Measurements from ENCODE around the gene SYS1.

Gene SYS1

DNA sequence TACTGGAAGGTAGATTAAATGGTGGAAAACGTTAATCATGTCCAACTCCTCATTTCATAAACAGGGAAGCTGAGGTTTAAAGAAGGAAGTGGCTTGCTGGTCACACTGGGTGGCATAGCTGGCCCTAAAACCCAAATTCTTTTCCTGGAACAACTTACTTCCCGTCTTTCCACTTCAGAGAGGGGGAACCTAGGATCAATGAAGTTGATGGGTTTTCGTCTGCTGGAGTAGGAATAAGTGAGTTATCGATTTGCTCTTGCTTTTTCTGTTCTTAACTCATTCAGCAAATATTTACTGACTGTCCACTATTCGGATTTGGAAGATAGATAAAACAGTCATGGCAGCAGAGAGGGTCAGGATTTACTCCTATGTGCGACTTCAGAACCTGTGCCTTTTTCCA, 1.2 kb upstream of the SYS1 start:
- Histone ChIP-seq H2BK5ac (ENCODE audit: low read depth, low read length, poor library complexity) (no peak overlapping the region), H3K4ac (ENCODE audit: low read depth, low read length) (no peak overlapping the region), H3K4me2 (ENCODE audit: low read length) (no peak overlapping the region), H2AK5ac (ENCODE audit: low read length) (no peak overlapping the region), H3K14ac (ENCODE audit: low read length) (no peak overlapping the region), H4K8ac (ENCODE audit: low read depth, low read length) (no peak overlapping the region), H3K4me1 (ENCODE audit: control insufficient read depth in 1 of 2, insufficient read depth in 2 of 2, low read length in 2 of 2) (peaks cover 27 to 31% of the 10 kb centered on the region in 2 experiments), H3K79me2 (ENCODE audit: control insufficient read depth, insufficient read depth, low read length, poor library complexity) (peaks cover 8% of the 10 kb centered on the region), H4K91ac (ENCODE audit: low read depth, low read length) (no peak overlapping the region), H4K12ac (ENCODE audit: low read depth, low read length) (no peak overlapping the region), H2BK120ac (ENCODE audit: insufficient read depth, low read length, poor library complexity) (no peak overlapping the region), H3K4me3 (ENCODE audit: low read depth, low read length) (no peak overlapping the region), H2BK12ac (ENCODE audit: low read length) (no peak overlapping the region), H3K18ac (ENCODE audit: low read length) (no peak overlapping the region), H3K9ac (ENCODE audit: low read length) (no peak overlapping the region), H3K9me3 (ENCODE audit: insufficient read depth, low read depth, low read length) (no peaks in the 10 kb centered on the region), H3K27me3 (ENCODE audit: insufficient read depth, low read length) (no peaks in the 10 kb centered on the region), H3K27ac (ENCODE audit: low read depth, low read length) (no peak overlapping the region), H2AFZ (ENCODE audit: insufficient read depth, low read length, poor library complexity) (no peak overlapping the region), H3K23ac (ENCODE audit: low read length) (no peak overlapping the region), H3K79me1 (ENCODE audit: low read length) (peaks cover 26% of the 10 kb centered on the region), H3K36me3 (ENCODE audit: control insufficient read depth in 1 of 2, insufficient read depth in 2 of 2, low read length in 2 of 2) (peaks cover 5 to 12% of the 10 kb centered on the region in 2 experiments)
- WGBS (ENCODE audit: extremely low coverage, insufficient coverage, insufficient read length): no CpG with 5 or more reads among the region's 6 CpGs
- DNase-seq: no peak

DNA sequence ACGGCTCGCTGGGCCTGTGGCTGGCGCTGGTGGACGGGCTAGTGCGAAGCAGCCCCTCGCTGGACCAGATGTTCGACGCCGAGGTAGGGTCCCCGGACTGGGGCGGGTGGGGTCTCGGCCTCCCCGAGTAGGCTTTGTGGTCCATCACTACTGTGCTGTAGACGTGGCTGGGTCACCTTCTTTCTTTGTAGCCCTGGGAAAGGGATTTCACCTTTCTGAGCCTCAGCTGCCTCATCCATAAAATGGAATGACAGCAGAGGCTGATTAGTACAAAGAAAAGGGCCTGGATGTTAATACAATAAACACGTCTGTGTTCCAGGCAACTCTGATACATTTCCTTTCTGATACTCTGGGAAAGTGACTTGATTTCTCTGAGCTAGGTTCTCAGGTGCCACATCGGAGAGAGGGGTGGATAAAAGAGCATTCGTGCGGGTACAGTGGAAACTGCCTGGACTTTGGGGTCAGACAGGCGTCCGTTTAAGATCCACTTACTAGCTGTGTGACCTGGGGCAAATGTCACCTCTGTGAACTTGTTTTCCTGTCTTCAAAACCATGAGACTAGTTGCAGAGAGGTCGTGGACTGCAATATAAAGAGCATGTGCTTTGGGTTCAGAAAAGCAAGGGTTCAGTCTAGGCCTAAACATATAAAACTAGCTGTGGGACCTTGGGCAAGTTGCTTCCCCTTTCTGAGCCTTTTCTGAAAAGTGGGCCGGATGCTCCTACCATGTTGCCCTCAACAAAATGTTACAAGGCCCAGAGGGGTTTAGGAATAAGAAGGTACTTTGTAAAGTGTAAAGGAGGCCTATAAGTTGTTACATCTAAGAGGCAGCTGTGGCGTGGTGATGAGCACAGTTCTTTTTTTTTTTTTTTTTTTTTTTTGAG, 896 bp downstream of the SYS1 start:
- Histone ChIP-seq H3K4me1 (ENCODE audit: control insufficient read depth in 1 of 2, insufficient read depth in 2 of 2, low read length in 2 of 2) (peaks cover 17 to 20% of the 10 kb centered on the region in 2 experiments), H4K91ac (ENCODE audit: low read depth, low read length) (no peak overlapping the region), H3K18ac (ENCODE audit: low read length) (peak overlapping the region; percentile 17), H3K9ac (ENCODE audit: low read length) (peak overlapping the region; percentile 74), H3K4me3 (ENCODE audit: low read depth, low read length) (peak overlapping the region; percentile 88), H2BK12ac (ENCODE audit: low read length) (no peak overlapping the region), H3K4ac (ENCODE audit: low read depth, low read length) (peak overlapping the region; percentile 13), H4K8ac (ENCODE audit: low read depth, low read length) (peak overlapping the region; percentile 22), H3K4me2 (ENCODE audit: low read length) (peak overlapping the region; percentile 84), H2BK120ac (ENCODE audit: insufficient read depth, low read length, poor library complexity) (no peak overlapping the region), H3K79me1 (ENCODE audit: low read length) (peaks cover 20% of the 10 kb centered on the region), H2BK5ac (ENCODE audit: low read depth, low read length, poor library complexity) (peak overlapping the region; percentile 12), H2AK5ac (ENCODE audit: low read length) (no peak overlapping the region), H3K79me2 (ENCODE audit: control insufficient read depth, insufficient read depth, low read length, poor library complexity) (peaks cover 8% of the 10 kb centered on the region), H4K12ac (ENCODE audit: low read depth, low read length) (no peak overlapping the region), H3K23ac (ENCODE audit: low read length) (no peak overlapping the region), H2AFZ (ENCODE audit: insufficient read depth, low read length, poor library complexity) (no peak overlapping the region), H3K27ac (ENCODE audit: low read depth, low read length) (no peak overlapping the region), H3K36me3 (ENCODE audit: control insufficient read depth in 1 of 2, insufficient read depth in 2 of 2, low read length in 2 of 2) (peaks cover 14 to 32% of the 10 kb centered on the region in 2 experiments), H3K27me3 (ENCODE audit: insufficient read depth, low read length) (no peaks in the 10 kb centered on the region), H3K14ac (ENCODE audit: low read length) (peak overlapping the region; percentile 25), H3K9me3 (ENCODE audit: insufficient read depth, low read depth, low read length) (no peaks in the 10 kb centered on the region)
- DNase-seq: no peak
- no CpG with 5 or more reads among the region's 23 CpGs for WGBS (ENCODE audit: extremely low coverage, insufficient coverage, insufficient read length)

DNA sequence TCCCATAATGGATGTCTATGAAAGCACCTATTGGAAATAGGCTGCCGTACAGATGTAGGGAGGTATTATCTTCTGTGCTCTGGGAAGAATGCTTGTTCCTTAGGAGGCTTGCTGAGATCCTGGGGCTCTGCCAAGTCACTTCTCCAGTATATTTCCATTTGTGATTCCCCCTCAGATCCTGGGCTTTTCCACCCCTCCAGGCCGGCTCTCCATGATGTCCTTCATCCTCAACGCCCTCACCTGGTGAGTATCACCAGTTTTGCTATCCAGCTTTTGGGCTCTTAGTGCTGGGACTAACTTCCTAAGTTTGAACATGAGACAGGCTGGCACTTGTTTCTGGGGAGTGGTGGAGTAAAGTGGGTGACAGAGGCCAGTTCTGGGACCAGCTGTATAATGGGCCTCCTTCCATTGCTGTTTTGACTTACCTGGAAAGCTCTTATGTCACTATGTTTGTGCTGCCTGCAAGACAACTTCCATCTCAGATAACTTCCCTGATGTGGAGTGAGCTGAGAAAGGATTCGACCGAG, 2.6 kb downstream of the SYS1 start:
- peaks cover 15 to 32% of the 10 kb centered on the region in 2 experiments for H3K36me3 ChIP-seq (ENCODE audit: control insufficient read depth in 1 of 2, insufficient read depth in 2 of 2, low read length in 2 of 2)
- no peak overlapping the region for H3K14ac ChIP-seq (ENCODE audit: low read length)
- H2AK5ac ChIP-seq (ENCODE audit: low read length): no peak overlapping the region
- H3K18ac ChIP-seq (ENCODE audit: low read length): no peak overlapping the region
- H3K4ac ChIP-seq (ENCODE audit: low read depth, low read length): no peak overlapping the region
- H3K27me3 ChIP-seq (ENCODE audit: insufficient read depth, low read length): no peaks in the 10 kb centered on the region
- no peak overlapping the region for H4K91ac ChIP-seq (ENCODE audit: low read depth, low read length)
- H2BK12ac ChIP-seq (ENCODE audit: low read length): no peak overlapping the region
- no peaks in the 10 kb centered on the region for H3K9me3 ChIP-seq (ENCODE audit: insufficient read depth, low read depth, low read length)
- H3K4me3 ChIP-seq (ENCODE audit: low read depth, low read length): no peak overlapping the region
- no peak overlapping the region for H3K9ac ChIP-seq (ENCODE audit: low read length)
- no peak overlapping the region for H2BK5ac ChIP-seq (ENCODE audit: low read depth, low read length, poor library complexity)
- WGBS (ENCODE audit: extremely low coverage, insufficient coverage, insufficient read length): no CpG with 5 or more reads among the region's 5 CpGs
- H2AFZ ChIP-seq (ENCODE audit: insufficient read depth, low read length, poor library complexity): no peak overlapping the region
- no peak overlapping the region for H3K27ac ChIP-seq (ENCODE audit: low read depth, low read length)
- H3K79me2 ChIP-seq (ENCODE audit: control insufficient read depth, insufficient read depth, low read length, poor library complexity): peaks cover 7% of the 10 kb centered on the region
- H2BK120ac ChIP-seq (ENCODE audit: insufficient read depth, low read length, poor library complexity): no peak overlapping the region
- no peak for DNase-seq
- peaks cover 9% of the 10 kb centered on the region for H3K79me1 ChIP-seq (ENCODE audit: low read length)
- no peak overlapping the region for H4K12ac ChIP-seq (ENCODE audit: low read depth, low read length)
- peaks cover 4 to 11% of the 10 kb centered on the region in 2 experiments for H3K4me1 ChIP-seq (ENCODE audit: control insufficient read depth in 1 of 2, insufficient read depth in 2 of 2, low read length in 2 of 2)
- H3K23ac ChIP-seq (ENCODE audit: low read length): no peak overlapping the region
- no peak overlapping the region for H4K8ac ChIP-seq (ENCODE audit: low read depth, low read length)
- no peak overlapping the region for H3K4me2 ChIP-seq (ENCODE audit: low read length)

DNA sequence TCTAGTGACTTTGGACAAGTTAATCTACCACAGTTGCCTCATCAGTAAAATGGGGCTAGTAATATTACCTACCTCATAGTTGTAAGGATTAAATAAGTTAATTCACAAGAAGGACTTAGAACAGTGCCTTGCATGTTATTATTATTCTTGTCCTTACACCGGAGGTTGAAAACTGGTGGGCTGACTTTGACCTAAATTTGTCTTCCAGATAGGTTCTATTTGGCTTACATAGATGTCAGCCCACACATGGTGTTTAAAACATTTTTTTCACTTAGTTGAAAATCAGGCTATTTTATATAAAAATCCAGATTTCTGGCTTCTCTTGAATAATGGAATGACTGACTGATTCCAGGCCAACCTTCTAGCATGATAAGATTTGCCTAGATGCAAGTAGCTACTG, 3.2 kb downstream of the SYS1 start:
- Histone ChIP-seq H3K36me3 (ENCODE audit: control insufficient read depth in 1 of 2, insufficient read depth in 2 of 2, low read length in 2 of 2) (peaks cover 16 to 32% of the 10 kb centered on the region in 2 experiments), H4K8ac (ENCODE audit: low read depth, low read length) (no peak overlapping the region), H3K18ac (ENCODE audit: low read length) (no peak overlapping the region), H3K14ac (ENCODE audit: low read length) (no peak overlapping the region), H4K91ac (ENCODE audit: low read depth, low read length) (no peak overlapping the region), H3K27ac (ENCODE audit: low read depth, low read length) (no peak overlapping the region), H3K79me2 (ENCODE audit: control insufficient read depth, insufficient read depth, low read length, poor library complexity) (peaks cover 7% of the 10 kb centered on the region), H2BK5ac (ENCODE audit: low read depth, low read length, poor library complexity) (no peak overlapping the region), H4K12ac (ENCODE audit: low read depth, low read length) (no peak overlapping the region), H3K4me3 (ENCODE audit: low read depth, low read length) (no peak overlapping the region), H3K4ac (ENCODE audit: low read depth, low read length) (no peak overlapping the region), H3K9me3 (ENCODE audit: insufficient read depth, low read depth, low read length) (no peaks in the 10 kb centered on the region), H2AK5ac (ENCODE audit: low read length) (no peak overlapping the region), H3K23ac (ENCODE audit: low read length) (no peak overlapping the region), H2AFZ (ENCODE audit: insufficient read depth, low read length, poor library complexity) (no peak overlapping the region), H2BK12ac (ENCODE audit: low read length) (no peak overlapping the region), H3K4me2 (ENCODE audit: low read length) (no peak overlapping the region), H3K4me1 (ENCODE audit: control insufficient read depth in 1 of 2, insufficient read depth in 2 of 2, low read length in 2 of 2) (peaks cover 0 to 8% of the 10 kb centered on the region in 2 experiments), H3K9ac (ENCODE audit: low read length) (no peak overlapping the region), H3K27me3 (ENCODE audit: insufficient read depth, low read length) (no peaks in the 10 kb centered on the region), H2BK120ac (ENCODE audit: insufficient read depth, low read length, poor library complexity) (no peak overlapping the region), H3K79me1 (ENCODE audit: low read length) (peaks cover 6% of the 10 kb centered on the region)
- WGBS (ENCODE audit: extremely low coverage, insufficient coverage, insufficient read length): no CpG with 5 or more reads among the region's 1 CpG
- no peak for DNase-seq

All from trophoblast cell (in vitro differentiated cells and primary cell).